IgD-negative memory B cell (primary cell): Measurements from ENCODE around the gene COMMD2. TPM values are rescaled to one million over a fixed set of nuclear protein-coding genes. Genes with fewer than 3 reads are reported as not detected.

Experiments used
- H3K27ac Mint-ChIP-seq, 3 donors: one replicate each; pipeline ENCODE4 v1.8.0; 2020 to 2022; ENCODE audit warnings: mild to moderate bottlenecking in 3 of 3, mixed read lengths in 3 of 3, moderate library complexity in 1 of 3
- H3K27me3 Mint-ChIP-seq: one replicate; pipeline ENCODE4 v1.8.0; 2021; ENCODE audit warnings: mixed read lengths
- H3K36me3 Mint-ChIP-seq: one replicate; pipeline ENCODE4 v1.8.0; 2020; ENCODE audit warnings: mild to moderate bottlenecking, mixed read lengths
- H3K4me1 Mint-ChIP-seq, 3 donors: one replicate each; pipeline ENCODE4 v1.8.0; 2020 to 2022; ENCODE audit warnings: mixed read lengths in 3 of 3, mild to moderate bottlenecking in 1 of 3
- H3K4me3 Mint-ChIP-seq, 4 donors: one replicate each; pipeline ENCODE4 v1.8.0; 2020 to 2022; ENCODE audit warnings: mild to moderate bottlenecking in 4 of 4, mixed read lengths in 4 of 4, moderate library complexity in 3 of 4
- H3K9me3 Mint-ChIP-seq, 3 donors: one replicate each; pipeline ENCODE4 v1.8.0; 2020 to 2021; ENCODE audit warnings: mixed read lengths in 3 of 3, mild to moderate bottlenecking in 1 of 3
- polyA plus RNA-seq: library from polyadenylated mRNA; unstranded; fragments of 300-500 nt; fragmentation: Illumina TruSeq; gene quantifications from one replicate; pipeline ENCODE4 v1.2.3, GENCODE V29; 2021

The COMMD2 gene
- polyA plus RNA-seq, 1 donor from 2014 or later, result 59.8 TPM

DNA sequence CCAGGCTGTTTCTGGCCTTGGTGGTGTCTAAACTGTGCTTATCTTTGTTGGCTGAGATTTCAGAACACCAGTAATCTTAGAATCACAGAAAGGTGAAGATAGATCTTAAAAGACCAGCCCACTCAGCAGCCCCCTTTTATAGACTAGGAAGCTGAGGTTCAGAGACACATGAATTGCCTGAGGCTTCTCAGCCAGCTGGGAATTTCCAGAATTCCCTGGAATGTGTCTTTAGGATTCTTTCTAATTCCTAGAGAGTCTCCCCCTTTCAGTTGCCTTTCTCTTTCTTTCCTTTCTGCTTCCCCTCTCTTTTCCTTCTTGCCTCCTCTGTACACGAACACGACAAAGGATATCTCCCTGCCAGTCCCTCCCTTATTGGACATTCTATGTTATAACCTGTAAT is 20.6 kb upstream of the COMMD2 start:
- no peak overlapping the region for H3K4me3 Mint-ChIP-seq
- no peaks in the 10 kb centered on the region for H3K9me3 Mint-ChIP-seq
- no peak overlapping the region for H3K27ac Mint-ChIP-seq

GRCh38 chr3:149771652-149772271 is 19.5 kb upstream of the COMMD2 start:
- H3K9me3 Mint-ChIP-seq, result no peaks in the 10 kb centered on the region
- H3K4me3 Mint-ChIP-seq, result no peak overlapping the region
- peaks cover 0 to 2% (median 0%) of the 10 kb centered on the region in 3 donors for H3K4me1 Mint-ChIP-seq
- no peak overlapping the region for H3K27ac Mint-ChIP-seq
- peaks cover 8% of the 10 kb centered on the region for H3K27me3 Mint-ChIP-seq
- H3K36me3 Mint-ChIP-seq, result no peaks in the 10 kb centered on the region

More for the DNA sequence above, 20.6 kb upstream of the COMMD2 start:
- H3K27me3 Mint-ChIP-seq, result peaks cover 2% of the 10 kb centered on the region
- peaks cover 0 to 2% (median 0%) of the 10 kb centered on the region in 3 donors for H3K4me1 Mint-ChIP-seq
- H3K36me3 Mint-ChIP-seq, result peaks cover 1% of the 10 kb centered on the region

- no peaks in the 10 kb centered on the region for H3K36me3 Mint-ChIP-seq
- no peak overlapping the region for H3K4me3 Mint-ChIP-seq
- H3K4me1 Mint-ChIP-seq, result peaks cover 0 to 2% (median 0%) of the 10 kb centered on the region in 3 donors
- peaks cover 5% of the 10 kb centered on the region for H3K27me3 Mint-ChIP-seq
- H3K27ac Mint-ChIP-seq, result no peak overlapping the region
- no peaks in the 10 kb centered on the region for H3K9me3 Mint-ChIP-seq
Measured at GRCh38 chr3:149770246-149770645, 18.0 kb upstream of the COMMD2 start.

GRCh38 chr3:149768704-149769103 is 16.4 kb upstream of the COMMD2 start:
- no peaks in the 10 kb centered on the region for H3K36me3 Mint-ChIP-seq
- no peaks in the 10 kb centered on the region for H3K9me3 Mint-ChIP-seq
- no peak overlapping the region for H3K27ac Mint-ChIP-seq
- H3K27me3 Mint-ChIP-seq, result peaks cover 7% of the 10 kb centered on the region
- no peak overlapping the region for H3K4me3 Mint-ChIP-seq
- H3K4me1 Mint-ChIP-seq, result peaks cover 0 to 2% (median 0%) of the 10 kb centered on the region in 3 donors

DNA sequence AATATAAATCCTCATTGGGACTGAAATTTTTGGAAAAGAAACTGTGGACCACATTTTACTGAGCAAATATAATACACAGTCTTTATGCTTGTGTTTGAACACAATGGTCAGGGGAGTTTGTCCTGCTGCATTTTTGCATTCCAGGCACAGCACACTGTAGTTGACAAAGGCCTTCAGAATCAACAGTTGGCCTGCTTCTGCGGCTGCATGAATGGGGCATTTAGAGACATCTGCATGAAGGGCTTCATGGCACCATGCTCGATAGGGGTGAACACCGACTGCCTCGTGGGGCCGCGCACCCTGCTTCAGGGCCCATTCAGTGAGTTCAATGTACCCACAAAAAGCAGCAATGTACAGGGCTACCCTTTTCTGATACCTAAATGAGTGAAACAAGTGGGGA is 15.4 kb upstream of the COMMD2 start:
- no peak overlapping the region for H3K27ac Mint-ChIP-seq
- H3K36me3 Mint-ChIP-seq, result no peaks in the 10 kb centered on the region
- peaks cover 7% of the 10 kb centered on the region for H3K27me3 Mint-ChIP-seq
- peaks cover 0 to 2% (median 0%) of the 10 kb centered on the region in 3 donors for H3K4me1 Mint-ChIP-seq
- H3K4me3 Mint-ChIP-seq, result no peak overlapping the region
- H3K9me3 Mint-ChIP-seq, result no peaks in the 10 kb centered on the region

- no peaks in the 10 kb centered on the region for H3K9me3 Mint-ChIP-seq
- no peak overlapping the region for H3K4me3 Mint-ChIP-seq
- H3K36me3 Mint-ChIP-seq, result no peaks in the 10 kb centered on the region
- H3K27ac Mint-ChIP-seq, result no peak overlapping the region
- H3K27me3 Mint-ChIP-seq, result peaks cover 8% of the 10 kb centered on the region
- H3K4me1 Mint-ChIP-seq, result no peaks in the 10 kb centered on the region
Measured at GRCh38 chr3:149765762-149766334, 13.6 kb upstream of the COMMD2 start.

- Mint-ChIP-seq H3K27me3 (peaks cover 8% of the 10 kb centered on the region), H3K9me3 (no peaks in the 10 kb centered on the region), H3K4me1 (no peaks in the 10 kb centered on the region), H3K27ac (no peak overlapping the region), H3K4me3 (no peak overlapping the region), H3K36me3 (no peaks in the 10 kb centered on the region)
Measured at GRCh38 chr3:149764302-149764701, 12.0 kb upstream of the COMMD2 start.

DNA sequence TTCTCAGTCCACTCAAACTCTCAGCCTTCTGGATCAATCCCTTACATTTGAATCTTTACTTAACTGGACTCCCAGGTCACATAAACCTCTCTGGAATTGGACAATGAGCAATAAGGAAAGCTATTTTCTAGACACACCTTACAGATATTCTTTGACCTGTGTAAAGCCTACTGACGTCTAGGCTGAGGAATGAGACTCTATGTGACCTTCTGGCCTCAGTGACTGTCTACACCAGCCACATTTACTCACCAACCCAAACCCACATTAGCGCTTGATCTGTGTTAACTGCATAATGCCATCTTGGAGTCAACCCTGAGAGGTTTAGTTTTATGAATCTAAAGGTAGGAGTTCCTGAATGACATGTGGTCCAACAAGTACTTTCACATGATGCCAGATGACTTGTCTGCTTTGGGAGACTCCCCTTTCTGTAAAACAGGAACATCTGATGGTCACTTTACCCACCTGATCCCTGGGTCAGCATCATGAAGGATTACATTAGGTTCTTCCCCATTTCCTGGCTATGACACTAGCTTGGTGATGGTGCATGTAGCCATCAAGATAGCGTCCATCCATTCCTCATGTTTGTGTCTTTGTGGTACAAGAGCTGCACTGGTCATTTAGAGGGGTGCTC is 11.4 kb upstream of the COMMD2 start:
- Mint-ChIP-seq H3K9me3 (no peaks in the 10 kb centered on the region), H3K27me3 (peaks cover 8% of the 10 kb centered on the region), H3K4me1 (no peaks in the 10 kb centered on the region), H3K27ac (no peak overlapping the region), H3K36me3 (no peaks in the 10 kb centered on the region), H3K4me3 (no peak overlapping the region)

- Mint-ChIP-seq H3K36me3 (no peaks in the 10 kb centered on the region), H3K27ac (no peak overlapping the region), H3K4me3 (peak overlapping the region in 2 of 4 donors; percentile 97 to 98)
Measured at GRCh38 chr3:149753717-149754116, 1.4 kb upstream of the COMMD2 start.

GRCh38 chr3:149752788-149753136 is 473 bp upstream of the COMMD2 start:
- Mint-ChIP-seq H3K9me3 (no peaks in the 10 kb centered on the region), H3K27ac (peak overlapping the region; percentile 78 to 96 (median 95)), H3K27me3 (no peaks in the 10 kb centered on the region), H3K36me3 (peaks cover 2% of the 10 kb centered on the region), H3K4me3 (peak overlapping the region; percentile 96 to 99 (median 98)), H3K4me1 (peaks cover 13 to 25% (median 19%) of the 10 kb centered on the region in 3 donors)

More at GRCh38 chr3:149753717-149754116, 1.4 kb upstream of the COMMD2 start:
- no peaks in the 10 kb centered on the region for H3K9me3 Mint-ChIP-seq
- peaks cover 12 to 25% (median 15%) of the 10 kb centered on the region in 3 donors for H3K4me1 Mint-ChIP-seq
- H3K27me3 Mint-ChIP-seq, result no peaks in the 10 kb centered on the region

- Mint-ChIP-seq H3K27me3 (no peaks in the 10 kb centered on the region), H3K4me1 (peaks cover 13 to 25% (median 24%) of the 10 kb centered on the region in 3 donors), H3K27ac (peak overlapping the region; percentile 78 to 96 (median 95)), H3K4me3 (peak overlapping the region; percentile 96 to 99 (median 98)), H3K36me3 (peaks cover 2% of the 10 kb centered on the region), H3K9me3 (peaks cover 0 to 2% (median 0%) of the 10 kb centered on the region in 3 donors)
Measured at GRCh38 chr3:149751551-149751950, 738 bp downstream of the COMMD2 start.

DNA sequence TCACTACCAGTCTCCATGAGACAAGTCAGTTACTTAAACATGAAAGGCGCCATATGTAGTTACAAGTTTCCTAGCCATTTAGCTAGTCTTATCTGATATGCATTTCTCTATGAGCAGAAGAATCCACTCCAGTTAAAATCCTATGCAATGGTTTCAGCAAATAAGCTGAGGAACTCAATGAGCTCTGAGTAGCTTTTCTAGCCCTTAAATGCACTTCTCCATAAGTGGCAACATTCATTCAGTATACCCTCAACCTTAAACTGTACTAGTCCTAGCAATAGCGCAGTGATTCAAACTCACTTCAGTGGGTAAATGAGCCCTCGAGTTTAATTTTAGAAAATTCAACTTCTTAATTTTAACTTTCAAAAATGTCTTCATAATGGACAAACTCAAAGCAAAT is 7.7 kb downstream of the COMMD2 start:
- H3K9me3 Mint-ChIP-seq, result peaks cover 0 to 2% (median 0%) of the 10 kb centered on the region in 3 donors
- H3K4me1 Mint-ChIP-seq, result peaks cover 1 to 9% (median 3%) of the 10 kb centered on the region in 3 donors
- peaks cover 2% of the 10 kb centered on the region for H3K36me3 Mint-ChIP-seq
- no peak overlapping the region for H3K27ac Mint-ChIP-seq
- H3K27me3 Mint-ChIP-seq, result no peaks in the 10 kb centered on the region
- no peak overlapping the region for H3K4me3 Mint-ChIP-seq

DNA sequence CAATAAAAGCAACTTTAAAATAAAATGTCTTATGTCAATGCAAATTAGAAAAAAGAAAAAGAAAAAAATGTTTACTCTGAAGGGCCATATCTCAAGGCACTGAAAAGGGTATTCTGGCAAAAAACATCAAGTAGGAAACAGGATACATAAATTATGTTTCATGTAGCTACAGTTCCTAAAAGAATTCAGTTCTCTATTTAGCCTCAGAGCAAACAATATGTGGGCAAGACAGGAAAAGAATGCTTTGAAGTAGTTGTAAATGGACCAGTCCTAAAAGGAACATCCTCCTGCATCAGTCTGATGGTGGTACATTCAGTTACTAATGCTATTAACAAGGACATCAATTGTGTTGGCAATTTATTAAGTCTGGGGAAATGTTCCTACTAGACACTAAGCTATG is 8.1 kb downstream of the COMMD2 start:
- no peak overlapping the region for H3K27ac Mint-ChIP-seq
- H3K4me1 Mint-ChIP-seq, result peaks cover 1 to 9% (median 3%) of the 10 kb centered on the region in 3 donors
- H3K9me3 Mint-ChIP-seq, result peaks cover 0 to 2% (median 0%) of the 10 kb centered on the region in 3 donors
- H3K36me3 Mint-ChIP-seq, result peaks cover 4% of the 10 kb centered on the region
- H3K27me3 Mint-ChIP-seq, result no peaks in the 10 kb centered on the region
- no peak overlapping the region for H3K4me3 Mint-ChIP-seq

DNA sequence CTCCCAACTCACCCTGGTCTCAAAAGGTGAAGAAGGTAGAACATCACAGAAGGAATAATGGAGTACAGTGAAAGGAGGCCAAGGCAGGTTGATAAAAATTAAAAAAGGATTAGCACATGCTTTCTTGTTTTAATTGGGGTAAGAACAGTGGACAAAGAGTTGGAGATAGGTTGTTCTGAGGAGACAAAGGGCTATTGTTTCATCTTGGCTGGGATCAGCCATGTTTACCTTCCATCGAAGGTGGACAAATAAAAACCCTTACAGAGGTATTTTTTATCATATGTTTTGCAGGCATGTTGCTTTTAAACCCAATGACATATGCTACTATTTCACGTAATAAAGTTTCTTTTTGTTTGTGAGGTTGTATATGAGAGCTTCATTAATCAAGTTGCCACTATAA is 12.9 kb downstream of the COMMD2 start:
- no peaks in the 10 kb centered on the region for H3K27me3 Mint-ChIP-seq
- H3K9me3 Mint-ChIP-seq, result no peaks in the 10 kb centered on the region
- peaks cover 4% of the 10 kb centered on the region for H3K36me3 Mint-ChIP-seq
- no peak overlapping the region for H3K27ac Mint-ChIP-seq
- peaks cover 0 to 2% (median 1%) of the 10 kb centered on the region in 3 donors for H3K4me1 Mint-ChIP-seq
- no peak overlapping the region for H3K4me3 Mint-ChIP-seq

- H3K9me3 Mint-ChIP-seq, result no peaks in the 10 kb centered on the region
- no peaks in the 10 kb centered on the region for H3K27me3 Mint-ChIP-seq
- peaks cover 0 to 2% (median 1%) of the 10 kb centered on the region in 3 donors for H3K4me1 Mint-ChIP-seq
- no peak overlapping the region for H3K27ac Mint-ChIP-seq
- H3K36me3 Mint-ChIP-seq, result peaks cover 4% of the 10 kb centered on the region
- H3K4me3 Mint-ChIP-seq, result no peak overlapping the region
Measured at GRCh38 chr3:149738876-149739275, 13.4 kb downstream of the COMMD2 start.

DNA sequence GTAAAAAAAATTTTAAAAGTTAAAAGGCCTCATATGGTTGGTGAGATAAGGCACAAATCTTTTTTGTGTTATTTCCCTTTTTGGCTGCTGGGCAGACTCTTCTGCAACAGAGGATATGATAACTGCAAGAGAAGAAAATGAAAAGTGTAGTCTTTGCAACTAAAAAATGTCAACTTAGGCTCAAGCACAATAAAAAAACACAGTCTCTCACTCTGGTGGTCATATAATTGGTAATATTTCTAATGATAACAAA is 15.4 kb downstream of the COMMD2 start:
- Mint-ChIP-seq H3K4me1 (no peaks in the 10 kb centered on the region), H3K4me3 (no peak overlapping the region), H3K36me3 (peaks cover 4% of the 10 kb centered on the region), H3K9me3 (no peaks in the 10 kb centered on the region), H3K27ac (no peak overlapping the region), H3K27me3 (no peaks in the 10 kb centered on the region)
